ENCODE data around the gene THAP8.

DNA sequence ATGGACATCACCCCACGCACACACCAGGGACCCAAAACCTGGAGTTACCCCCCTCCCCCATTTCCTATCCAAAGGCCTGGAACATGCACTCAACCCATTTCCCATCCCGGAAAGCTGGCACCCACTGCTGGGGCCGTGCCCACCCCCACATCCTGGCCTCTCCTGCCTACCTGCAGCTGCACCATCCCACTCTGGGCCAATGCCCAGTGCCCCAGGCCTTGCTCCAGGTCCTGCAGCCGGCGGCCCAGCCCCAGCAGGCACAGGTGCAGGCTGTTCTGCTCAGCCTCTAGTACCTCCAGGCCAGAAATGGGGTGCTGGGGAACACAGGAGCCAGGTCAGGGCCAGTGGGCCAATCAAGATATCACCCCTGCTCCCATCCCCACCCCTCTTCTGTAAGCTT lies 47.1 kb downstream of the THAP8 start:
- TF ChIP-seq, protein P1, sequence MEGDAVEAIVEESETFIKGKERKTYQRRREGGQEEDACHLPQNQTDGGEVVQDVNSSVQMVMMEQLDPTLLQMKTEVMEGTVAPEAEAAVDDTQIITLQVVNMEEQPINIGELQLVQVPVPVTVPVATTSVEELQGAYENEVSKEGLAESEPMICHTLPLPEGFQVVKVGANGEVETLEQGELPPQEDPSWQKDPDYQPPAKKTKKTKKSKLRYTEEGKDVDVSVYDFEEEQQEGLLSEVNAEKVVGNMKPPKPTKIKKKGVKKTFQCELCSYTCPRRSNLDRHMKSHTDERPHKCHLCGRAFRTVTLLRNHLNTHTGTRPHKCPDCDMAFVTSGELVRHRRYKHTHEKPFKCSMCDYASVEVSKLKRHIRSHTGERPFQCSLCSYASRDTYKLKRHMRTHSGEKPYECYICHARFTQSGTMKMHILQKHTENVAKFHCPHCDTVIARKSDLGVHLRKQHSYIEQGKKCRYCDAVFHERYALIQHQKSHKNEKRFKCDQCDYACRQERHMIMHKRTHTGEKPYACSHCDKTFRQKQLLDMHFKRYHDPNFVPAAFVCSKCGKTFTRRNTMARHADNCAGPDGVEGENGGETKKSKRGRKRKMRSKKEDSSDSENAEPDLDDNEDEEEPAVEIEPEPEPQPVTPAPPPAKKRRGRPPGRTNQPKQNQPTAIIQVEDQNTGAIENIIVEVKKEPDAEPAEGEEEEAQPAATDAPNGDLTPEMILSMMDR (IDR thresholded peaks at IDR 0.05; ENCODE audit: borderline replicate concordance, extremely low read depth, low read length, poor library complexity, severe bottlenecking): no peak
- TF ChIP-seq EZH2 (IDR thresholded peaks at IDR 0.05; ENCODE audit: borderline replicate concordance, low read depth, low read length, severe bottlenecking): no peak

All from DND-41 (cell line).